CD14-positive monocyte (primary cell): Measurements from ENCODE around the gene EML1. TPM values are rescaled to one million over a fixed set of nuclear protein-coding genes. Genes with fewer than 3 reads are reported as not detected.

ENCODE experiments used
- DNase-seq, 3 donors: peaks; one replicate each; pipeline ENCODE4 v3.0.0-alpha.2; 2011 to 2022
- H2AFZ ChIP-seq: 2 replicates; pipeline ENCODE4 v1.6.0; 2012; ENCODE audit warnings: mild to moderate bottlenecking, low read depth, low read length, inconsistent platforms; ENCODE audit not compliant: insufficient read depth, poor library complexity, severe bottlenecking
- H3K27ac ChIP-seq, 2 donors: 1 replicate in 1 of 2; 2 replicates in 1 of 2; pipeline ENCODE4 v1.5.1; 2012 to 2013; ENCODE audit warnings: low read length in 2 of 2, control low read depth in 1 of 2, inconsistent platforms in 1 of 2, low read depth in 1 of 2, mild to moderate bottlenecking in 1 of 2
- H3K27me3 ChIP-seq, 2 donors: one replicate each; pipeline versions ENCODE4 v1.6.0 to v1.6.1; 2011 to 2013; ENCODE audit warnings: low read length in 2 of 2; ENCODE audit not compliant: control insufficient read depth in 2 of 2, insufficient read depth in 2 of 2
- H3K36me3 ChIP-seq, 2 donors: replicated peaks in 1 of 2; 1 replicate in 1 of 2; 2 replicates in 1 of 2; pipeline versions ENCODE4 v1.5.1 to v1.6.1; 2012 to 2013; ENCODE audit warnings: low read length in 2 of 2, control low read depth in 1 of 2, inconsistent platforms in 1 of 2, mild to moderate bottlenecking in 1 of 2; ENCODE audit not compliant: insufficient read depth in 2 of 2, control insufficient read depth in 1 of 2
- H3K4me1 ChIP-seq, 2 donors: 1 replicate in 1 of 2; 2 replicates in 1 of 2; pipeline versions ENCODE4 v1.5.1 to v1.6.1; 2012 to 2013; ENCODE audit warnings: low read length in 2 of 2, control low read depth in 1 of 2, inconsistent platforms in 1 of 2, mild to moderate bottlenecking in 1 of 2, moderate library complexity in 1 of 2; ENCODE audit not compliant: insufficient read depth in 2 of 2, control insufficient read depth in 1 of 2
- H3K4me2 ChIP-seq: replicated peaks from 2 replicates; pipeline ENCODE3; 2012; ENCODE audit warnings: low read length, moderate library complexity, mild to moderate bottlenecking; ENCODE audit not compliant: poor library complexity, severe bottlenecking; ENCODE audit errors: extremely low read depth
- H3K4me3 ChIP-seq, 3 experiments: fragments of 200-600 bp in 1 of 3; sonication (generic) in 1 of 3; replicated peaks in 1 of 3; 1 replicate in 2 of 3; 2 replicates in 1 of 3; pipeline ENCODE4 v1.5.1; 2011 to 2013; ENCODE audit warnings: low read length in 3 of 3, mild to moderate bottlenecking in 3 of 3, control low read depth in 2 of 3, low read depth in 2 of 3, inconsistent platforms in 1 of 3, moderate library complexity in 1 of 3
- H3K79me2 ChIP-seq: 2 replicates; pipeline ENCODE4 v1.6.0; 2012; ENCODE audit warnings: mild to moderate bottlenecking, control low read depth, inconsistent platforms, low read length, moderate library complexity; ENCODE audit not compliant: insufficient read depth
- H3K9ac ChIP-seq: 2 replicates; pipeline ENCODE4 v1.6.0; 2017; ENCODE audit warnings: low read length, mild to moderate bottlenecking; ENCODE audit not compliant: insufficient read depth, poor library complexity, severe bottlenecking
- H3K9me3 ChIP-seq, 2 donors: replicated peaks in 1 of 2; 1 replicate in 1 of 2; 2 replicates in 1 of 2; pipeline versions ENCODE4 v1.5.1 to v1.6.1; 2012 to 2013; ENCODE audit warnings: low read length in 2 of 2, control low read depth in 1 of 2; ENCODE audit not compliant: control insufficient read depth in 1 of 2, insufficient read depth in 1 of 2
- H4K20me1 ChIP-seq: 2 replicates; pipeline ENCODE4 v1.6.0; 2012; ENCODE audit warnings: mild to moderate bottlenecking, low read length, control low read depth, moderate library complexity; ENCODE audit not compliant: insufficient read depth
- H3K27ac Mint-ChIP-seq, 7 donors: one replicate each; pipeline ENCODE4 v1.8.0; 2020; ENCODE audit warnings: mild to moderate bottlenecking in 7 of 7, mixed read lengths in 7 of 7, moderate library complexity in 6 of 7, inconsistent platforms in 2 of 7
- H3K27me3 Mint-ChIP-seq, 3 donors: one replicate each; pipeline ENCODE4 v1.8.0; 2021 to 2022; ENCODE audit warnings: low read depth in 3 of 3, mild to moderate bottlenecking in 3 of 3, mixed read lengths in 3 of 3, moderate library complexity in 3 of 3, inconsistent platforms in 1 of 3
- H3K36me3 Mint-ChIP-seq, 2 donors: one replicate each; pipeline ENCODE4 v1.8.0; 2020; ENCODE audit warnings: mixed read lengths in 2 of 2, inconsistent platforms in 1 of 2, mild to moderate bottlenecking in 1 of 2
- H3K4me1 Mint-ChIP-seq: one replicate; pipeline ENCODE4 v1.8.0; 2020; ENCODE audit warnings: mild to moderate bottlenecking, mixed read lengths
- H3K4me3 Mint-ChIP-seq, 2 donors: one replicate each; pipeline ENCODE4 v1.8.0; 2020; ENCODE audit warnings: mild to moderate bottlenecking in 2 of 2, mixed read lengths in 2 of 2, moderate library complexity in 1 of 2
- H3K9me3 Mint-ChIP-seq, 7 donors: one replicate each; pipeline ENCODE4 v1.8.0; 2020 to 2022; ENCODE audit warnings: mixed read lengths in 7 of 7, mild to moderate bottlenecking in 6 of 7, moderate library complexity in 6 of 7, inconsistent platforms in 2 of 7
- CTCF ChIP-seq: fragments of 200-600 bp; IDR thresholded peaks from one replicate; pipeline ENCODE4 v1.8.0; 2022; ENCODE audit warnings: antibody characterized with exemption, mild to moderate bottlenecking
- WGBS: methylation state at CpG from one replicate; pipeline ENCODE4 v1.1.5; 2013; ENCODE audit warnings: missing lambda C conversion rate; ENCODE audit not compliant: insufficient coverage; 5-methylcytosine and 5-hydroxymethylcytosine counted together
- intact Hi-C, 2 donors: fragments of 100-400 bp; cut with micrococcal nuclease; formaldehyde crosslinking; loops; one replicate each; pipeline versions ENCODE4 v1.15.0 to v1.15.1; 2023
- polyA plus RNA-seq, 3 donors: library from polyadenylated mRNA; depleted of rRNA in 1 of 3; unstranded in 2 of 3; stranded (reverse) in 1 of 3; fragments of 300-500 nt in 2 of 3; fragments of >200 nt in 1 of 3; fragmentation: Illumina TruSeq in 2 of 3; gene quantifications; 1 replicate in 2 of 3; 2 replicates in 1 of 3; pipeline ENCODE4 v1.2.3, GENCODE V29; 2012 to 2021

EML1 gene
- polyA plus RNA-seq, 3 donors, result not detected

GRCh38 chr14:99986396-99986795 lies 193.2 kb downstream of the EML1 start:
- H3K79me2 ChIP-seq, result no peaks in the 10 kb centered on the region
- H3K9ac ChIP-seq, result no peak overlapping the region
- WGBS, result 100% methylated on average over 2 of the region's 2 CpGs
- no peaks in the 10 kb centered on the region for H3K9me3 ChIP-seq
- no peak overlapping the region for H3K4me3 ChIP-seq
- H3K4me2 ChIP-seq, result no peak overlapping the region
- TF ChIP-seq CTCF, result no peak
- no peaks in the 10 kb centered on the region for H4K20me1 ChIP-seq
- no peak overlapping the region for H3K4me3 Mint-ChIP-seq
- H3K9me3 Mint-ChIP-seq, result peaks cover 0 to 3% (median 0%) of the 10 kb centered on the region in 7 donors
- H3K27ac ChIP-seq, result no peak overlapping the region
- DNase-seq, result no peak
- no peak overlapping the region for H2AFZ ChIP-seq
- peaks cover 18% of the 10 kb centered on the region for H3K4me1 Mint-ChIP-seq
- peaks cover 0 to 2% (median 1%) of the 10 kb centered on the region in 3 donors for H3K27me3 Mint-ChIP-seq
- H3K36me3 ChIP-seq, result no peaks in the 10 kb centered on the region
- peaks cover 0 to 7% of the 10 kb centered on the region in 2 donors for H3K4me1 ChIP-seq
- no peaks in the 10 kb centered on the region for H3K36me3 Mint-ChIP-seq
- no peak overlapping the region for H3K27ac Mint-ChIP-seq
- no peaks in the 10 kb centered on the region for H3K27me3 ChIP-seq
- intact Hi-C loops, result no loop called here

GRCh38 chr14:99989032-99989431 lies 195.8 kb downstream of the EML1 start:
- H3K4me3 Mint-ChIP-seq, result no peak overlapping the region
- H3K4me1 Mint-ChIP-seq, result peaks cover 5% of the 10 kb centered on the region
- peaks cover 0 to 3% (median 0%) of the 10 kb centered on the region in 7 donors for H3K9me3 Mint-ChIP-seq
- H3K27me3 Mint-ChIP-seq, result peaks cover 0 to 2% (median 1%) of the 10 kb centered on the region in 3 donors
- no peaks in the 10 kb centered on the region for H3K4me1 ChIP-seq
- intact Hi-C loops, result no loop called here
- no peak overlapping the region for H3K27ac ChIP-seq
- H3K79me2 ChIP-seq, result no peaks in the 10 kb centered on the region
- H3K4me3 ChIP-seq, result no peak overlapping the region
- no CpG with 5 or more reads among the region's 3 CpGs for WGBS
- H3K9me3 ChIP-seq, result no peaks in the 10 kb centered on the region
- H3K27ac Mint-ChIP-seq, result no peak overlapping the region
- H4K20me1 ChIP-seq, result no peaks in the 10 kb centered on the region
- no peaks in the 10 kb centered on the region for H3K36me3 Mint-ChIP-seq
- H3K9ac ChIP-seq, result no peak overlapping the region
- TF ChIP-seq CTCF, result no peak
- no peaks in the 10 kb centered on the region for H3K27me3 ChIP-seq
- H3K36me3 ChIP-seq, result no peaks in the 10 kb centered on the region
- H2AFZ ChIP-seq, result no peak overlapping the region
- DNase-seq, result no peak
- no peak overlapping the region for H3K4me2 ChIP-seq
